Lung (tissue), 12 donors: ENCODE results near the gene PRDM1. TPM values are rescaled to one million over a fixed set of nuclear protein-coding genes. Genes with fewer than 3 reads are reported as not detected.

Experiments
- ATAC-seq: fragments of 200-7000 bp; cut with Tn5 transposase; one replicate; pipeline ENCODE4 v1.9.1; 2020; ENCODE audit warnings: moderate number of reproducible peaks; ENCODE audit not compliant: insufficient read depth, low FRiP score
- DNase-seq, 3 donors: peaks; one replicate each; pipeline ENCODE4 v3.0.0-alpha.2; 2013 to 2017
- H3K27ac ChIP-seq, 2 donors: one replicate each; pipeline ENCODE4 v1.5.1; 2013; ENCODE audit warnings: mild to moderate bottlenecking in 2 of 2, moderate library complexity in 2 of 2, control low read depth in 1 of 2, inconsistent platforms in 1 of 2, low read depth in 1 of 2, low read length in 1 of 2
- H3K27me3 ChIP-seq, 3 donors: one replicate each; pipeline ENCODE4 v1.5.1; 2013; ENCODE audit warnings: low read length in 2 of 3; ENCODE audit not compliant: control insufficient read depth in 3 of 3, insufficient read depth in 3 of 3
- H3K36me3 ChIP-seq, 4 donors: one replicate each; pipeline ENCODE4 v1.5.1; 2013; ENCODE audit warnings: low read length in 4 of 4, mild to moderate bottlenecking in 1 of 4, moderate library complexity in 1 of 4; ENCODE audit not compliant: control insufficient read depth in 4 of 4, insufficient read depth in 4 of 4
- H3K4me1 ChIP-seq, 5 donors: one replicate each; pipeline ENCODE4 v1.5.1; 2013; ENCODE audit warnings: low read length in 5 of 5, mild to moderate bottlenecking in 2 of 5, moderate library complexity in 1 of 5; ENCODE audit not compliant: control insufficient read depth in 5 of 5, insufficient read depth in 5 of 5
- H3K4me3 ChIP-seq: one replicate; pipeline ENCODE4 v1.5.1; 2013; ENCODE audit warnings: mild to moderate bottlenecking, control low read depth, moderate library complexity
- H3K9ac ChIP-seq, 2 donors: one replicate each; pipeline ENCODE4 v1.5.1; 2013; ENCODE audit warnings: low read length in 2 of 2, control low read depth in 1 of 2; ENCODE audit not compliant: insufficient read depth in 1 of 2
- H3K9me3 ChIP-seq, 4 donors: one replicate each; pipeline ENCODE4 v1.5.1; 2013; ENCODE audit warnings: low read length in 3 of 4, mild to moderate bottlenecking in 1 of 4, moderate library complexity in 1 of 4; ENCODE audit not compliant: control insufficient read depth in 4 of 4, insufficient read depth in 3 of 4
- CTCF ChIP-seq: IDR thresholded peaks from 2 replicates; pipeline ENCODE4 v1.5.1; 2012; ENCODE audit warnings: mild to moderate bottlenecking; ENCODE audit errors: control extremely low read depth, extremely low read depth
- WGBS, 2 donors: extraction: QIAGEN DNeasy Blood & Tissue Kit; methylation state at CpG; one replicate each; pipeline ENCODE4 v1.1.7; 2013; 5-methylcytosine and 5-hydroxymethylcytosine counted together
- polyA plus RNA-seq, 2 donors: library from polyadenylated mRNA; stranded (reverse); fragments of 200-250 nt; gene quantifications; one replicate each; pipeline ENCODE4 v1.2.1, GENCODE V29; 2013
- total RNA-seq, 2 donors: library from RNA; depleted of rRNA in 1 of 2; stranded (reverse); fragments of >200 nt in 1 of 2; gene quantifications; one replicate each; pipeline ENCODE4 v1.2.1, GENCODE V29; 2014 to 2021
- donor health status: control.
- donor health status: control.
- donor health status: Bipolar disorder and iron deficiency.
- donor health status: healthy.
- donor health status: DM: yes; HTN: yes; CAD: no.

The PRDM1 gene
- total and polyA plus RNA-seq, 4 donors = 2.3 to 12.4 (median 8.8) TPM

DNA sequence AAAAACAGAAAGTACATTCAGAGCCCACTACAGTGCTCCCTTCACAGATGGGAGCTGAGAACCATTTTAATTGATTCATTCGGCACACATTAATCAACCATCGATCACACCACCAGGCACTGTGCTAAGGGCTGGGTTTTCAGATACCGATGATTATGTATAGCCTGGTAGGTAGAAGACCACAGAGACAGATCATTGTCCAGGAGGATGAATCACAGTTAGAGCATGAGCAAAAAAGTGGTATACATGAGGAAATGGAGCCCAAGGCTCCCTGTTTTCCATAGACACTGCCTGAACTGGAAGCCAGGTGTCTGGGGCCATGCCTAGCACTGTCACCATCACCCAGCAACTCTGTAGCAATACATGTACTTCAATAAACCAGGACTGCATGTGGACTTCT is 9.0 kb upstream of the PRDM1 start:
- WGBS, 2 donors = 96 to 99% methylated on average over 3 of the region's 3 CpGs
- H3K4me3 ChIP-seq = no peak overlapping the region
- no peaks in the 10 kb centered on the region for H3K36me3 ChIP-seq
- no peaks in the 10 kb centered on the region for H3K9me3 ChIP-seq
- no peak for ATAC-seq
- TF ChIP-seq CTCF = no peak
- H3K27ac ChIP-seq = no peak overlapping the region
- H3K4me1 ChIP-seq = peaks cover 0 to 2% (median 0%) of the 10 kb centered on the region in 5 donors
- peaks cover 0 to 35% (median 10%) of the 10 kb centered on the region in 3 donors for H3K27me3 ChIP-seq
- no peak for DNase-seq
- H3K9ac ChIP-seq = no peak overlapping the region

DNA sequence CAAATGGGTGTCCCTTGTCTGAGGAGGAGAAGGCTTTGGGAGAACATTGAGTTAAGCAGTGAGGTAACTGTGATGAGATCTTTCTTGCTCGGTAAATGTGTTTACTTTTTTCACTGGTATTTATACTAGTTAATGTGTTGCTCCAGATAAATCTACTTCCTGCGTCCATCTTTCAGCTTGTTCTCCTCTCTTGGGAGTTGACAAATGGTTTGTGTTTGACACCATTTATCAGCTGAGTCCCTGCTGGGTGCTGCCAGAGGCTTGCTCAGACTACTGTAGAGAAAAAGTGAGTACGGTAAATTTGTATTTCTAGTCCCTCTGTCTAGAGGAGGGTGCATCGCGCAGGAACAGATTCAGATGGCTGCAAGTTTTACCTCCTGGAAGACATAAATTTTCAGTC is 8.3 kb upstream of the PRDM1 start:
- TF ChIP-seq CTCF = no peak
- Histone ChIP-seq H3K27me3 (peaks cover 0 to 34% (median 10%) of the 10 kb centered on the region in 3 donors), H3K4me3 (no peak overlapping the region), H3K27ac (no peak overlapping the region), H3K9ac (no peak overlapping the region), H3K36me3 (no peaks in the 10 kb centered on the region), H3K9me3 (no peaks in the 10 kb centered on the region), H3K4me1 (peaks cover 0 to 4% (median 0%) of the 10 kb centered on the region in 5 donors)
- WGBS, 2 donors = 69 to 86% methylated on average over 5 of the region's 5 CpGs
- ATAC-seq = no peak
- DNase-seq = peak in 1 of 3 donors; percentile 14

DNA sequence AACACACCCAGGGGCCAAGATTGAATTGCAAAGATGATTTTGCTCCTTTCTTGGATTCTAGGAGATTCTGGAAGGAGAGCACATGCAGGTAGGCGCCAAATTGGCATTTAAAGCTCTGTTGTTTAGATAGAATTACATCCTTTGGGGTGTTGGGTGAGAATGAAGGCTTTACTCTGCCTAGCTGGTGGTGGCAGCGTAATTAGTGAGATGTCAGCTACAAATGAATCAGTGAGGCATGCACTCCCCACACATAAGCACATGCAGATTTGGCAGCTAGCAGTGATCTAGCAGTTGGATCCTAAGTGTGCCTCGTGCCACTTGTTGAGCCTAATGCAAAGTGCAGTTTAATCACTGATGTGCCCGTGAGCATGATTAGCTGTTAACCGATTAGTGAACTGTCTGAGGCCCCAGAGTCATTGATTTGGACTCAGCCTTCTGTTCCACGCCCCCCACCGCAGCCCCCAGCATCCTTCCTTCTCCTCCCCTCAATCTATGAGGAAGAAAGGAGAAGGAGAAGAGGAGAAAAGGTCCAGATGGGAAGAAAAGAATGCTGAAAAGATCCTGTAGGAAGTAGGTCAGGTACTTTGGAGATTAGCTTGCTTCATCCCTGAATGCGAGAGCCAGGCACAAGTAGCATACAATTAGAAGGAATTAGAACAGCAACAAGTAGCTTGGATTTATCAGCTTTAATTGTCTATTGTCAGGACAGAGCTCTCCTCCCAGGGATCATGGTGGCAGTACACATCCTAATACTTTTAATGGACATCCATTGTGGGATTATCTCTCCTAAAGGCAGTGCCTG is 6.0 kb upstream of the PRDM1 start:
- peaks cover 0 to 11% (median 3%) of the 10 kb centered on the region in 5 donors for H3K4me1 ChIP-seq
- H3K36me3 ChIP-seq = no peaks in the 10 kb centered on the region
- no peak overlapping the region for H3K4me3 ChIP-seq
- no peak overlapping the region for H3K9ac ChIP-seq
- peaks cover 0 to 32% (median 11%) of the 10 kb centered on the region in 3 donors for H3K27me3 ChIP-seq
- H3K27ac ChIP-seq = no peak overlapping the region
- 81 to 94% methylated on average over 8 of the region's 8 CpGs for WGBS, 2 donors
- no peaks in the 10 kb centered on the region for H3K9me3 ChIP-seq
- no peak for TF ChIP-seq CTCF
- DNase-seq (no peak), ATAC-seq (no peak)

- 83 to 87% methylated on average over 3 of the region's 3 CpGs for WGBS, 2 donors
- Histone ChIP-seq H3K9me3 (no peaks in the 10 kb centered on the region), H3K9ac (no peak overlapping the region), H3K4me3 (no peak overlapping the region), H3K36me3 (no peaks in the 10 kb centered on the region), H3K27me3 (peaks cover 0 to 35% (median 14%) of the 10 kb centered on the region in 3 donors), H3K27ac (no peak overlapping the region), H3K4me1 (peaks cover 0 to 16% (median 9%) of the 10 kb centered on the region in 5 donors)
- DNase-seq = no peak
- ATAC-seq = no peak
- TF ChIP-seq CTCF = no peak
These were observed 5.4 kb upstream of the PRDM1 start for GRCh38 chr6:106080763-106081095.
